HCT116 (cell line): ENCODE measurements around the gene TAS2R13. TPM values are rescaled to one million over a fixed set of nuclear protein-coding genes. Genes with fewer than 3 reads are reported as not detected.

Experiments
- ATAC-seq: fragments of 200-7000 bp; cut with Tn5 transposase; 2 replicates; pipeline ENCODE4 v1.9.1; 2020; ENCODE audit warnings: mild to moderate bottlenecking, moderate library complexity
- BruUV-seq: library from RNA; stranded (reverse); fragments of 400-500 nt; replicated peaks from 2 replicates; lab custom pipeline; 2021; lab: Mats Ljungman, UMichigan
- CTCF ChIA-PET: fragments of 300-600 bp; sonication (Branson Sonifier 250); formaldehyde crosslinking; loops from one replicate; lab custom pipeline; 2021; ENCODE audit warnings: antibody characterized with exemption; lab: Charles Lee
- POLR2A ChIA-PET: fragments of 300-600, 350-600 bp; sonication (Branson Sonifier 250); formaldehyde crosslinking; loops from one replicate; lab custom pipeline; 2021; ENCODE audit warnings: antibody characterized with exemption; lab: Charles Lee
- RAD21 ChIA-PET, 2 experiments: fragments of 300-600 bp; sonication (Branson Sonifier 250); formaldehyde crosslinking; loops; one replicate each; lab custom pipeline; 2023; ENCODE audit warnings: low total read pairs in 2 of 2; ENCODE audit not compliant: uncharacterized antibody in 2 of 2, unreplicated experiment in 2 of 2, low non-redundant PET in 1 of 2; lab: Charles Lee
- DNase-seq: peaks from one replicate; pipeline ENCODE4 v3.0.0-alpha.2; 2010; ENCODE audit warnings: low read depth, low spot score
- H2AFZ ChIP-seq: fragments of 200-600 bp; shearing (Covaris generic), sonication (generic); 2 replicates; pipeline ENCODE4 v1.6.1; 2017; ENCODE audit warnings: low read depth, mixed run types, mixed read lengths, antibody characterized with exemption, low read length; ENCODE audit not compliant: poor library complexity, severe bottlenecking
- H3K27ac ChIP-seq: 2 replicates; pipeline ENCODE4 v1.5.1; 2012; ENCODE audit warnings: low read depth, low read length
- H3K27me3 ChIP-seq: fragments of 200-600 bp; sonication (generic); 2 replicates; pipeline ENCODE4 v1.6.1; 2016; ENCODE audit warnings: mixed run types, low read length, mixed read lengths; ENCODE audit not compliant: insufficient read depth
- H3K36me3 ChIP-seq, 2 experiments: fragments of 200-500 bp in 1 of 2; fragments of 200-600 bp in 1 of 2; sonication (Bioruptor generic) in 1 of 2; sonication (generic) in 1 of 2; 2 replicates each; pipeline versions ENCODE4 v1.5.1 to v1.6.1; 2014 to 2016; ENCODE audit warnings: low read length in 2 of 2, inconsistent platforms in 1 of 2, mixed read lengths in 1 of 2, mixed run types in 1 of 2; ENCODE audit not compliant: insufficient read depth in 2 of 2, control insufficient read depth in 1 of 2
- H3K4me1 ChIP-seq, 2 experiments: fragments of 200-600 bp in 1 of 2; sonication (generic) in 1 of 2; 2 replicates each; pipeline versions ENCODE4 v1.5.1 to v1.6.1; 2012 to 2017; ENCODE audit warnings: low read length in 2 of 2, inconsistent platforms in 1 of 2, mild to moderate bottlenecking in 1 of 2, mixed read lengths in 1 of 2, mixed run types in 1 of 2, moderate library complexity in 1 of 2; ENCODE audit not compliant: insufficient read depth in 2 of 2, control insufficient read depth in 1 of 2
- H3K4me2 ChIP-seq: fragments of 200-600 bp; sonication (generic); 2 replicates; pipeline ENCODE4 v1.6.1; 2017; ENCODE audit warnings: mixed run types, low read length, mixed read lengths
- H3K4me3 ChIP-seq, 2 experiments: fragments of 200-600 bp in 1 of 2; sonication (generic) in 1 of 2; replicated peaks in 1 of 2; 2 replicates each; pipeline ENCODE4 v1.5.1; 2011 to 2016; ENCODE audit warnings: low read length in 2 of 2, control low read depth in 1 of 2, low read depth in 1 of 2, mild to moderate bottlenecking in 1 of 2, mixed read lengths in 1 of 2, mixed run types in 1 of 2
- H3K79me2 ChIP-seq: fragments of 200-600 bp; sonication (generic); 2 replicates; pipeline ENCODE4 v1.6.1; 2017; ENCODE audit warnings: mild to moderate bottlenecking, mixed run types, low read length, moderate library complexity, mixed read lengths; ENCODE audit not compliant: insufficient read depth
- H3K9ac ChIP-seq: fragments of 200-600 bp; sonication (generic); 2 replicates; pipeline ENCODE4 v1.6.1; 2016; ENCODE audit warnings: low read length, mixed read lengths
- H3K9me2 ChIP-seq: fragments of 200-600 bp; sonication (generic), shearing (Covaris generic); 2 replicates; pipeline ENCODE4 v1.6.1; 2017; ENCODE audit warnings: mixed run types, mild to moderate bottlenecking, moderate library complexity; ENCODE audit not compliant: insufficient read depth
- H3K9me3 ChIP-seq, 2 experiments: fragments of 200-500 bp in 1 of 2; fragments of 200-600 bp in 1 of 2; sonication (Bioruptor generic) in 1 of 2; sonication (generic) in 1 of 2; 2 replicates each; pipeline ENCODE4 v1.6.1; 2014 to 2017; ENCODE audit warnings: low read length in 2 of 2, mixed read lengths in 2 of 2, inconsistent platforms in 1 of 2, low read depth in 1 of 2, mild to moderate bottlenecking in 1 of 2, mixed run types in 1 of 2, moderate library complexity in 1 of 2; ENCODE audit not compliant: control insufficient read depth in 1 of 2, insufficient read depth in 1 of 2
- H4K20me1 ChIP-seq: fragments of 200-600 bp; sonication (generic), shearing (Covaris generic); 2 replicates; pipeline ENCODE4 v1.6.1; 2017; ENCODE audit warnings: mixed run types, mild to moderate bottlenecking, moderate library complexity; ENCODE audit not compliant: insufficient read depth
- CBX3 ChIP-seq: IDR thresholded peaks from 2 replicates; pipeline ENCODE4 v1.6.1; 2012; ENCODE audit warnings: low read depth
- EGR1 ChIP-seq: IDR thresholded peaks from 2 replicates; pipeline ENCODE4 v1.6.1; 2012; ENCODE audit warnings: low read depth
- ELF1 ChIP-seq: IDR thresholded peaks from 2 replicates; pipeline ENCODE4 v1.6.1; 2012; ENCODE audit warnings: low read depth, borderline replicate concordance
- EZH2 ChIP-seq: fragments of 200-600 bp; sonication (generic); IDR thresholded peaks from 2 replicates; pipeline ENCODE4 v1.6.1; 2017; ENCODE audit warnings: antibody characterized with exemption, mixed run types
- EZH2phosphoT487 ChIP-seq: fragments of 200-600 bp; IDR thresholded peaks from 2 replicates; pipeline ENCODE4 v1.6.1; 2018; ENCODE audit warnings: antibody characterized with exemption, borderline replicate concordance
- SIN3A ChIP-seq: IDR thresholded peaks from 2 replicates; pipeline ENCODE4 v1.6.1; 2012; ENCODE audit warnings: low read depth
- SP1 ChIP-seq: IDR thresholded peaks from 2 replicates; pipeline ENCODE4 v1.6.1; 2012; ENCODE audit warnings: low read depth
- TCF7L2 ChIP-seq: IDR thresholded peaks from 2 replicates; pipeline ENCODE4 v1.7.0; 2011; ENCODE audit warnings: borderline replicate concordance, inconsistent platforms; ENCODE audit not compliant: insufficient read depth, insufficient read length; ENCODE audit errors: extremely low read depth
- ZFX ChIP-seq: fragments of 450-650 bp; IDR thresholded peaks from 2 replicates; pipeline ENCODE4 v1.6.1; 2017
- ZNF274 ChIP-seq: fragments of 200-500 bp; sonication (Bioruptor generic); IDR thresholded peaks from 2 replicates; pipeline ENCODE4 v1.6.1; 2014; ENCODE audit warnings: mild to moderate bottlenecking, low read depth, low read length, inconsistent platforms
- intact Hi-C: fragments of 100-400 bp; cut with micrococcal nuclease; formaldehyde crosslinking; loops from 2 replicates; pipeline ENCODE4 v1.10.0; 2022
- total RNA-seq: library from RNA; stranded (reverse); gene quantifications from one replicate; pipeline ENCODE4 v1.2.1, GENCODE V29; 2021; ENCODE audit not compliant: unreplicated experiment
- TF ChIP-seq, protein P1 (sequence below): IDR thresholded peaks from 2 replicates; pipeline ENCODE4 v1.6.1; 2011; ENCODE audit warnings: mild to moderate bottlenecking, low read length, moderate library complexity; ENCODE audit not compliant: insufficient replicate concordance; ENCODE audit errors: extremely low read depth
- TF ChIP-seq, protein P2 (sequence below): IDR thresholded peaks from 2 replicates; pipeline ENCODE4 v1.6.1; 2012
- TF ChIP-seq, protein P3 (sequence below): IDR thresholded peaks from 2 replicates; pipeline ENCODE4 v1.6.1; 2012
- TF ChIP-seq, protein P4 (sequence below), 3 experiments: fragments of 200-600 bp in 1 of 3; sonication (generic) in 1 of 3; IDR thresholded peaks in 2 of 3; conservative IDR thresholded peaks in 1 of 3; 2 replicates each; pipeline ENCODE4 v1.5.1; 2012 to 2017; ENCODE audit warnings: low read depth in 2 of 3, low read length in 2 of 3, antibody characterized with exemption in 1 of 3, borderline replicate concordance in 1 of 3, control low read depth in 1 of 3, mild to moderate bottlenecking in 1 of 3, mixed read lengths in 1 of 3, mixed run types in 1 of 3, moderate library complexity in 1 of 3; ENCODE audit not compliant: insufficient read depth in 1 of 3

The TAS2R13 gene
- total RNA-seq, 1 experiment from 2014 or later = 0.91 TPM

DNA sequence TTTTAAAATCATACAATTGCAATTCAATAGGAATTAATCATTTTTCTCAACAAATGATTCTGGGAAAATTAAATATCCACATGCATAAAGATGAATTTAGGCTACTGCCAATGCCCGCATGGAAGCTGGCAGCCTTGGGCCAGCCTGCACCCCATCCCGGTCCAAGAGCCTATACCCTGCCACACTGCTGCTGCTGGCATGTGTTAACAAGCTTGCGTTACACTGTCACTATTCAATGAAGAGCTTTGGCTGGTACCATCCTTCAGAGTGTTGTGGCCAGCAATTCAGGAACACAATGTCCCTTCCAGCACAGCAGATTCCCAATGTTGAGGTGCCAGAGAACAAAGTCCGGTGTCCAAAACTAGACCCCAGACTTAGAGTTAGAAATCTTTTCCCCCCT, 43.3 kb upstream of the TAS2R13 start:
- BruUV-seq = no TSS peak
- Histone ChIP-seq H3K9me3 (peaks cover 0 to 8% of the 10 kb centered on the region in 2 experiments; a peak in 2 of 4 replicates), H4K20me1 (no peaks in the 10 kb centered on the region), H2AFZ (no peak overlapping the region), H3K9ac (no peak overlapping the region), H3K9me2 (no peaks in the 10 kb centered on the region; the same call in 1 of the 2 replicates), H3K4me1 (no peaks in the 10 kb centered on the region), H3K4me3 (no peak overlapping the region), H3K4me2 (no peak overlapping the region), H3K36me3 (no peaks in the 10 kb centered on the region), H3K79me2 (peaks cover 37% of the 10 kb centered on the region), H3K27ac (no peak overlapping the region), H3K27me3 (no peaks in the 10 kb centered on the region)
- ChIA-PET RAD21 (no interaction called here), CTCF (no interaction called here), POLR2A (interaction anchor here (1.4 kb wide), 1 partner anchor 10 kb away, joined by 6 read pairs; no protein-coding TSS in a partner anchor)
- no peak for ATAC-seq
- intact Hi-C loops = no loop called here
- TF ChIP-seq, protein P1, sequence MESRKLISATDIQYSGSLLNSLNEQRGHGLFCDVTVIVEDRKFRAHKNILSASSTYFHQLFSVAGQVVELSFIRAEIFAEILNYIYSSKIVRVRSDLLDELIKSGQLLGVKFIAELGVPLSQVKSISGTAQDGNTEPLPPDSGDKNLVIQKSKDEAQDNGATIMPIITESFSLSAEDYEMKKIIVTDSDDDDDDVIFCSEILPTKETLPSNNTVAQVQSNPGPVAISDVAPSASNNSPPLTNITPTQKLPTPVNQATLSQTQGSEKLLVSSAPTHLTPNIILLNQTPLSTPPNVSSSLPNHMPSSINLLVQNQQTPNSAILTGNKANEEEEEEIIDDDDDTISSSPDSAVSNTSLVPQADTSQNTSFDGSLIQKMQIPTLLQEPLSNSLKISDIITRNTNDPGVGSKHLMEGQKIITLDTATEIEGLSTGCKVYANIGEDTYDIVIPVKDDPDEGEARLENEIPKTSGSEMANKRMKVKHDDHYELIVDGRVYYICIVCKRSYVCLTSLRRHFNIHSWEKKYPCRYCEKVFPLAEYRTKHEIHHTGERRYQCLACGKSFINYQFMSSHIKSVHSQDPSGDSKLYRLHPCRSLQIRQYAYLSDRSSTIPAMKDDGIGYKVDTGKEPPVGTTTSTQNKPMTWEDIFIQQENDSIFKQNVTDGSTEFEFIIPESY = no peak
- TF ChIP-seq SIN3A (no peak), CBX3 (no peak), EZH2phosphoT487 (no peak), ZNF274 (no peak), ELF1 (no peak), TCF7L2 (no peak), ZFX (no peak), EGR1 (no peak), SP1 (no peak), EZH2 (no peak)
- TF ChIP-seq, protein P2, sequence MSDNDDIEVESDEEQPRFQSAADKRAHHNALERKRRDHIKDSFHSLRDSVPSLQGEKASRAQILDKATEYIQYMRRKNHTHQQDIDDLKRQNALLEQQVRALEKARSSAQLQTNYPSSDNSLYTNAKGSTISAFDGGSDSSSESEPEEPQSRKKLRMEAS = no peak
- TF ChIP-seq, protein P3, sequence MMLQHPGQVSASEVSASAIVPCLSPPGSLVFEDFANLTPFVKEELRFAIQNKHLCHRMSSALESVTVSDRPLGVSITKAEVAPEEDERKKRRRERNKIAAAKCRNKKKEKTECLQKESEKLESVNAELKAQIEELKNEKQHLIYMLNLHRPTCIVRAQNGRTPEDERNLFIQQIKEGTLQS = no peak
- TF ChIP-seq, protein P4, sequence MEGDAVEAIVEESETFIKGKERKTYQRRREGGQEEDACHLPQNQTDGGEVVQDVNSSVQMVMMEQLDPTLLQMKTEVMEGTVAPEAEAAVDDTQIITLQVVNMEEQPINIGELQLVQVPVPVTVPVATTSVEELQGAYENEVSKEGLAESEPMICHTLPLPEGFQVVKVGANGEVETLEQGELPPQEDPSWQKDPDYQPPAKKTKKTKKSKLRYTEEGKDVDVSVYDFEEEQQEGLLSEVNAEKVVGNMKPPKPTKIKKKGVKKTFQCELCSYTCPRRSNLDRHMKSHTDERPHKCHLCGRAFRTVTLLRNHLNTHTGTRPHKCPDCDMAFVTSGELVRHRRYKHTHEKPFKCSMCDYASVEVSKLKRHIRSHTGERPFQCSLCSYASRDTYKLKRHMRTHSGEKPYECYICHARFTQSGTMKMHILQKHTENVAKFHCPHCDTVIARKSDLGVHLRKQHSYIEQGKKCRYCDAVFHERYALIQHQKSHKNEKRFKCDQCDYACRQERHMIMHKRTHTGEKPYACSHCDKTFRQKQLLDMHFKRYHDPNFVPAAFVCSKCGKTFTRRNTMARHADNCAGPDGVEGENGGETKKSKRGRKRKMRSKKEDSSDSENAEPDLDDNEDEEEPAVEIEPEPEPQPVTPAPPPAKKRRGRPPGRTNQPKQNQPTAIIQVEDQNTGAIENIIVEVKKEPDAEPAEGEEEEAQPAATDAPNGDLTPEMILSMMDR (IDR thresholded peaks at IDR 0.05 in 2 of 3, conservative IDR thresholded peaks at IDR 0.05 in 1 of 3; ENCODE audit: borderline replicate concordance in 1 of 3, insufficient read depth in 1 of 3, low read depth in 2 of 3, low read length in 2 of 3) = no peak
- no peak for DNase-seq
